Vagina (tissue), 2 donors: ENCODE data around the gene CFAP141. TPM values are rescaled to one million over a fixed set of nuclear protein-coding genes. Genes with fewer than 3 reads are reported as not detected.
"Not testable (repeated sequence)": the region's sequence is repeated elsewhere in the genome, so short reads cannot be mapped to it uniquely, and the experiment has no call there.

Experiments
- DNase-seq, 2 donors: peaks; one replicate each; pipeline ENCODE4 v3.0.0-alpha.2; 2017; ENCODE audit errors: extremely low spot score in 2 of 2
- H3K27ac ChIP-seq: fragments of 200-600 bp; sonication (generic); one replicate; pipeline ENCODE4 v1.5.1; 2019
- H3K27me3 ChIP-seq: fragments of 200-600 bp; sonication (generic); one replicate; pipeline ENCODE4 v1.5.1; 2019
- H3K36me3 ChIP-seq, 2 donors: fragments of 200-600 bp; sonication (generic); one replicate each; pipeline ENCODE4 v1.5.1; 2017 to 2019
- H3K4me1 ChIP-seq: fragments of 200-600 bp; sonication (generic); one replicate; pipeline ENCODE4 v1.5.1; 2019
- H3K4me3 ChIP-seq, 2 donors: fragments of 200-600 bp; sonication (generic); 1 replicate in 1 of 2; 2 replicates in 1 of 2; pipeline ENCODE4 v1.5.1; 2016 to 2019
- H3K9me3 ChIP-seq: fragments of 200-600 bp; sonication (generic); one replicate; pipeline ENCODE4 v1.5.1; 2019
- POLR2A ChIP-seq, 2 donors: fragments of 450-650 bp; IDR thresholded peaks; one replicate each; pipeline ENCODE4 v1.6.1; 2017; ENCODE audit warnings: antibody characterized with exemption in 2 of 2, mild to moderate bottlenecking in 2 of 2, moderate library complexity in 2 of 2
- POLR2AphosphoS5 ChIP-seq, 2 donors: sonication (generic); formaldehyde crosslinking; IDR thresholded peaks; one replicate each; pipeline ENCODE4 v1.9.0; 2017; ENCODE audit warnings: antibody characterized with exemption in 2 of 2, mild to moderate bottlenecking in 2 of 2, low read depth in 1 of 2; ENCODE audit not compliant: insufficient read depth in 1 of 2
- intact Hi-C: fragments of 100-400 bp; cut with DNase I; formaldehyde crosslinking; loops from one replicate; pipeline ENCODE4 v1.15.1; 2023
- total RNA-seq: library from RNA; depleted of rRNA; stranded (reverse); fragments of >200 nt; gene quantifications from one replicate; pipeline ENCODE4 v1.2.3, GENCODE V29; 2016
- TF ChIP-seq, protein P1 (sequence below), 3 experiments: fragments of 450-650 bp in 2 of 3; fragments of 200-600 bp in 1 of 3; sonication (generic) in 1 of 3; IDR thresholded peaks; one replicate each; pipeline ENCODE4 v1.5.1; 2017 to 2019; ENCODE audit warnings: antibody characterized with exemption in 3 of 3, mild to moderate bottlenecking in 2 of 3, moderate library complexity in 2 of 3

The CFAP141 gene
- total RNA-seq, 1 donor from 2014 or later: not detected

DNA sequence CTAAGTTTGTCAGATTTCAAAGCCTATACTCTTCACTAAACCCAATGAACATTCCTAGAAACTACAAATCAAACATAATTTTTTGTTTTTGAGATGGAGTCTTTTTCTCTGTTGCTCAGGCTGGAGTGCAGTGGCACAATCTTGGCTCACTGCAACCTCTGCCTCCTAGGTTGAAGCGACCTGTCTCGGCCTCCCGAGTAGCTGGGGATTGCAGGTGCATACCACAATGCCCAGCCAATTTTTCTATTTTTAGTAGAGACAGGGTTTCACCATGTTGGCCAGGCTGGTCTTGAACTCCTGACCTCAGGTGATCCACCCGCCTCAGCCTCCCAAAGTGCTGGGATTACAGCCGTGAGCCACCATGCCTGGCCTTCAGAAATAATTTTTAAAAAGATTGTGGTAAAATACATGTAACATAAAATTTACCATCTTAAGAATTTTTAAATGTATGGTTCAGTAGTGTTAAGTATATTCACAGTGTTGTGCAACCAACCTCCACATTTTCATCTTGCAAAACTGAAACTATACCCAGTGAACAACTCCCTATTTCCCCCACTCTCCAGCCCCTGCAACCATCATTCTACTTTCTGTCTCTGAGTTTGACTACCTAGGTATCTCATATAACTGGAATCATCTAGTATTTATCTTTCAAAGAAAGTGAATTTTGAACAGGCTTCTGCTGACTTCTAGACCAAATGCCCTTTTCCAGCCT is 2.7 kb upstream of the CFAP141 start:
- intact Hi-C loops: no loop called here
- H3K4me1 ChIP-seq: no peaks in the 10 kb centered on the region
- no peak for DNase-seq
- no peak overlapping the region for H3K27ac ChIP-seq
- no peaks in the 10 kb centered on the region for H3K27me3 ChIP-seq
- no peaks in the 10 kb centered on the region for H3K9me3 ChIP-seq
- H3K4me3 ChIP-seq: no peak overlapping the region
- TF ChIP-seq POLR2AphosphoS5 (IDR thresholded peaks at IDR 0.05; ENCODE audit: insufficient read depth in 1 of 2, low read depth in 1 of 2): no peak
- no peak for TF ChIP-seq POLR2A (IDR thresholded peaks at IDR 0.05)
- TF ChIP-seq, protein P1, sequence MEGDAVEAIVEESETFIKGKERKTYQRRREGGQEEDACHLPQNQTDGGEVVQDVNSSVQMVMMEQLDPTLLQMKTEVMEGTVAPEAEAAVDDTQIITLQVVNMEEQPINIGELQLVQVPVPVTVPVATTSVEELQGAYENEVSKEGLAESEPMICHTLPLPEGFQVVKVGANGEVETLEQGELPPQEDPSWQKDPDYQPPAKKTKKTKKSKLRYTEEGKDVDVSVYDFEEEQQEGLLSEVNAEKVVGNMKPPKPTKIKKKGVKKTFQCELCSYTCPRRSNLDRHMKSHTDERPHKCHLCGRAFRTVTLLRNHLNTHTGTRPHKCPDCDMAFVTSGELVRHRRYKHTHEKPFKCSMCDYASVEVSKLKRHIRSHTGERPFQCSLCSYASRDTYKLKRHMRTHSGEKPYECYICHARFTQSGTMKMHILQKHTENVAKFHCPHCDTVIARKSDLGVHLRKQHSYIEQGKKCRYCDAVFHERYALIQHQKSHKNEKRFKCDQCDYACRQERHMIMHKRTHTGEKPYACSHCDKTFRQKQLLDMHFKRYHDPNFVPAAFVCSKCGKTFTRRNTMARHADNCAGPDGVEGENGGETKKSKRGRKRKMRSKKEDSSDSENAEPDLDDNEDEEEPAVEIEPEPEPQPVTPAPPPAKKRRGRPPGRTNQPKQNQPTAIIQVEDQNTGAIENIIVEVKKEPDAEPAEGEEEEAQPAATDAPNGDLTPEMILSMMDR (IDR thresholded peaks at IDR 0.05): no peak
- H3K36me3 ChIP-seq: peaks cover 0 to 66% of the 10 kb centered on the region in 2 donors

DNA sequence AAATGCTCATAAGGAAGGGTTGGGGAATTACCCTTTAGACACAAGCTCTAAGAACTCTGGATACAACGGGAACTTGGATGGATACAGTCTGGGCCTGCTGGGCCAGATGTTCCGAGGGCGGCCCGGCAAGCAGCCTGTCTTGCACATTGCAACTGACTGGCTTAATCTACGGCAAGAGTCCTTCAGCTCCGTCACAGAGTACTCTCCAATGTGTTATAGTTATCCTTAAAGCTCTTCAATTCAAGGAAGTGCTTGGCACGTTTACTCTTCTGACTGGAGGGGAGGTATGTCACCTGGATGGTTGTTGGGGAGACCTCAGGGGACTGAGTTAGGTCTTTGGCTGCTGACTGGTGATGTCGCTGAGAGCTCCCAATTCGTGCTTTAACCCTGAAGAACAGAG is 1.1 kb upstream of the CFAP141 start:
- H3K4me3 ChIP-seq: no peak overlapping the region
- TF ChIP-seq POLR2AphosphoS5 (IDR thresholded peaks at IDR 0.05; ENCODE audit: insufficient read depth in 1 of 2, low read depth in 1 of 2): no peak
- TF ChIP-seq, protein P1 (IDR thresholded peaks at IDR 0.05): no peak
- peaks cover 0 to 50% of the 10 kb centered on the region in 2 donors for H3K36me3 ChIP-seq
- H3K9me3 ChIP-seq: no peaks in the 10 kb centered on the region
- intact Hi-C loops: no loop called here
- H3K4me1 ChIP-seq: no peaks in the 10 kb centered on the region
- H3K27me3 ChIP-seq: no peaks in the 10 kb centered on the region
- DNase-seq: no peak
- H3K27ac ChIP-seq: no peak overlapping the region

DNA sequence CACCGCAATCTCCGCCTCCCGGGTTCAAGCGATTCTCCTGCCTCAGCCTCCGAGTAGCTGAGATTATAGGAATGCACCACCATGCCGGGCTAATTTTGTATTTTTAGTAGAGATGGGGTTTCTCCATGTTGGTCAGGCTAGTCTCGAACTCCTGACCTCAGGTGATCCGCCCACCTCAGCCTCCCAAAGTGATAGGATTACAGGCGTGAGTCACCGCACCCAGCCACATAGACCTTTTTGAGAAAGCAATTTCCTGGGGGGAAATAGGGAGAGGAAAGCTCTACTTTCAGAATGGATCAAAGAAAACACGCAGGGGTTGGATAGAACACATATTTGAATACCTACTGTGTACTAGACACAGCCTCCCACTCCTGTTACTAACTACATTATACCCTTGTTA is 355 bp downstream of the CFAP141 start:
- intact Hi-C loops: not testable (repeated sequence)

DNA sequence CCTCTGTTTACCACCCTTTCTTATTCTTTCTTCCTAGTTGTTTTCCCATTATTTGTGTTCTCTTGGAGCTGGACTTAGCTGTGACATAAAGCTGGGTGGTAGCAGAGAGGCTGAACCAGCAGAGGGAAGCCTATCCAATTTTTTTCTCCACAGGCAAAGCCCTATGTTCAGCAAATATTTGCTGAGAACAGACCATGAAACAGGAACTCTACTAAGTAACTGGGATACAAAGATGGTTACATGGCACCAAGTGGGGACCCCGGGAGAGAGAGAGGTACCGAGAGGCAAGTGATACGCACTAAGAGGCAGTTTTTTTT is 6.6 kb downstream of the CFAP141 start:
- intact Hi-C loops: no loop called here
- DNase-seq: no peak
- H3K4me1 ChIP-seq: peaks cover 13% of the 10 kb centered on the region
- H3K9me3 ChIP-seq: no peaks in the 10 kb centered on the region
- no peak overlapping the region for H3K4me3 ChIP-seq
- no peaks in the 10 kb centered on the region for H3K36me3 ChIP-seq
- H3K27ac ChIP-seq: peak overlapping the region; percentile 31
- no peak for TF ChIP-seq POLR2AphosphoS5 (IDR thresholded peaks at IDR 0.05; ENCODE audit: insufficient read depth in 1 of 2, low read depth in 1 of 2)
- TF ChIP-seq, protein P1 (IDR thresholded peaks at IDR 0.05): no peak
- TF ChIP-seq POLR2A (IDR thresholded peaks at IDR 0.05): no peak
- no peaks in the 10 kb centered on the region for H3K27me3 ChIP-seq

More for the DNA sequence above, 355 bp downstream of the CFAP141 start:
- peaks cover 0 to 35% of the 10 kb centered on the region in 2 donors for H3K36me3 ChIP-seq
- not testable (repeated sequence) for H3K4me3 ChIP-seq, H3K27me3 ChIP-seq, H3K27ac ChIP-seq, DNase-seq, H3K4me1 ChIP-seq, H3K9me3 ChIP-seq

DNA sequence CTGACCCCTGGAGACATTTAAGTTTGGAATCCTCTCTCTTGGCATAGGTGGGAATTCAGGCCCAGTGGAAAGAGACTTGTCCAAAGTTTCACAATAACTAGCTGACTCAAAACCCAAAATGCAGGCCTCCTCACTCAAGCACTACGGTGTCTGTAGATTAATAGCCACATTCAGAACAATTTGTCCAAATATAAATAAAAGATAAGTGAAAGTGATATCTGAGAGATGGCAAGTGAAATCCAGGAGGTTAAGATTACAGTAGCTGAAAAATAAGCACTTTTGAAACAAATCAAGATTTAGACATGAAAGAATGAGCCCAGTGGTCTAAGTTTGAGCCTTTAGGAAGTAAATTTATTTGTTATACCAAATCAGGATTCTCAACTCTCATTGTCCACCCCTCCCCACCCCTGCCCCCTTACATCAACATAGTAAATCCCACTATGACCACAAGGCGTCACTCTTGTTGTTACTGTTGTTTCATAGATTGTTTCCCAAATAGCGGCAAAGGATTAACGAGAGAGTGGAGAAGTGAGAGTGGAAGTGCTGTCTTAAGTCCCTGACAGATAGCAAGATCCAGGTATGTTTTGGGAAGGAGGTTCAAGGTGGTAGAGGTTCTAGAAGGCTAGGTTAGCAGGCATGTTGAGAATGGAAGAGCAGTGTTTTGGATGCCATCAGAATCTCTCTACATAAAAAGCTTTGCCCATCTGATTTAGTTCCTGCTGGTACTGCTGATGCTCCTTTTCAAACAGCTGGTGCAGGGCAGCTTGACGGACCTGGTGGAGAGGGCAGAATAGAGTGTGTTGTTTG is 7.2 kb downstream of the CFAP141 start:
- TF ChIP-seq POLR2AphosphoS5 (IDR thresholded peaks at IDR 0.05; ENCODE audit: insufficient read depth in 1 of 2, low read depth in 1 of 2): peak in 1 of 2 donors; percentile 40
- TF ChIP-seq, protein P1 (IDR thresholded peaks at IDR 0.05): peak in 1 of 3 experiments; percentile 46
- no peak for TF ChIP-seq POLR2A (IDR thresholded peaks at IDR 0.05)

More for the DNA sequence above, 7.2 kb downstream of the CFAP141 start:
- H3K9me3 ChIP-seq: no peaks in the 10 kb centered on the region
- no peaks in the 10 kb centered on the region for H3K27me3 ChIP-seq
- intact Hi-C loops: no loop called here
- H3K27ac ChIP-seq: peak overlapping the region; percentile 31
- H3K4me1 ChIP-seq: peaks cover 17% of the 10 kb centered on the region
- no peak for DNase-seq
- H3K36me3 ChIP-seq: no peaks in the 10 kb centered on the region
- no peak overlapping the region for H3K4me3 ChIP-seq
